GM18502 (cell line): ENCODE results near the gene OR52B4.
"Not testable (repeated sequence)": the region's sequence is repeated elsewhere in the genome, so short reads cannot be mapped to it uniquely, and the experiment has no call there.

Experiments used
- ATAC-seq: cut with Tn5 transposase; IDR thresholded peaks from one replicate; pipeline ENCODE4 v1.9.1; 2021; ENCODE audit warnings: mild to moderate bottlenecking; ENCODE audit not compliant: unreplicated experiment, poor library complexity

The OR52B4 gene

DNA sequence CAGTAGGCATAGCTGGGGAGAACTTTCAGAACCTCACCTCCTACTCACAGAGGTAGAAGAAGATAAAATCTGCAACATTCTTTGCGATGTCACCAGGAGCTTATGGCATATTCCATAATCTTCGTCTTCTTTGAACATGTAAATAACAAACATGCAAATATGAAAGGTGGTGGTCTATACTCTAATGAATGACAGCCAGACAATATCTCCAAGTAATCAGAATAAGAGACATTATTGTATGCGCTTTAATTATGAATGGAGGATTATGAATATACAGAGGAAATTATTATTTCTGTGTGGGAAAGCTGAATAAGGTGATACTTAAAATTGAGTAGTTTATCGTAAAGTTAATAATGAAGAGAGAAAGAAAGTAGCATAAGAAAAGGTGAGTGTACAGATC is at the start of gene OR52B4:
OR52B4 (minus strand) TSS at position 101 of the 400 bp plus-strand sequence; CDS start at position 10, 91 bp downstream.
- no peak for ATAC-seq

- ATAC-seq, result no peak
Observed at GRCh38 chr11:4416816-4417215, 48.6 kb upstream of the OR52B4 start.

GRCh38 chr11:4416306-4416705 is 48.1 kb upstream of the OR52B4 start:
- ATAC-seq, result no peak

- not testable (repeated sequence) for ATAC-seq
Observed at GRCh38 chr11:4406206-4406605, 38.0 kb upstream of the OR52B4 start.

DNA sequence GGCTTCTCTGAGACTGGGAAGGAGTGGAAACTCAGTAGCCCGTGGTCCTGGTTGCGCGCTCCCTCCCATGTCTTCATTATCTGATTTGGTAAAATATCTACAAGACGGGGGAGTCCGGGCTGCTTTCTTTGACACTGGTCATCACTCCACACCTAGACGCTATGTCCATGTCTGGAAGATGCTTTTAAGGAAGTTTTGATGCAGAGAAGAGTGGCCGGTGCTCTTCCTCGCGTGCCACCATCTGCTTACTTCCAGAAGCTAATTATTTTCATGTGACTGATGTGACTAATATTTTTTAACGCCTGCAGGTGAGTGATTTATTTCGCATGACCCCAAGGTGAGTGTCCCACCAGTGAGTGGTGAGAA is 25.7 kb upstream of the OR52B4 start:
- peak; percentile 15 for ATAC-seq

GRCh38 chr11:4393209-4393857 is 25.1 kb upstream of the OR52B4 start, which contains the start of gene TRIM21:
TRIM21 (minus strand) TSS chr11:4393702; CDS start chr11:4390409, 3,293 bp downstream.
- ATAC-seq, result peak; percentile 100

DNA sequence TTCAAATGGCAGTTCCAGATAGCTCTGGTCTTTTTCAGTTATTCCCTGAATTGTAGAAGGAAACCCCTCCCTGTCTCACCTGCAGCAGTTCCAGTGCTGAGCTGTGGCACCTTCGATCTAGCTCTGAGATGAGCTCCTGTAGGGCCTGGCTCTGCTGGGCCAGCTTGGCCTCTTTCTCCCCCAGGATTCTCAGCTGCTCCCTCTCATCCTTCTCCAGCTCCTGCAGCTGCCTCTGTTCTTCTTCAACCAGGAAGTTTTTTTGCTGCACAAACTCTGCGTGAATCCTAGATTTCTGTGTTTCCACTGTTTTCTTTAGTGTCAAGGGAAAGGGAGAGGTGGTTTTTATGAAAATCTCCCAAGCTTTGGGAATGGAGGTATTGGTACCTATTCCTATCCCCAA is 20.0 kb upstream of the OR52B4 start:
- ATAC-seq, result no peak

- ATAC-seq, result no peak
Observed at GRCh38 chr11:4385978-4386740, 18.0 kb upstream of the OR52B4 start.

DNA sequence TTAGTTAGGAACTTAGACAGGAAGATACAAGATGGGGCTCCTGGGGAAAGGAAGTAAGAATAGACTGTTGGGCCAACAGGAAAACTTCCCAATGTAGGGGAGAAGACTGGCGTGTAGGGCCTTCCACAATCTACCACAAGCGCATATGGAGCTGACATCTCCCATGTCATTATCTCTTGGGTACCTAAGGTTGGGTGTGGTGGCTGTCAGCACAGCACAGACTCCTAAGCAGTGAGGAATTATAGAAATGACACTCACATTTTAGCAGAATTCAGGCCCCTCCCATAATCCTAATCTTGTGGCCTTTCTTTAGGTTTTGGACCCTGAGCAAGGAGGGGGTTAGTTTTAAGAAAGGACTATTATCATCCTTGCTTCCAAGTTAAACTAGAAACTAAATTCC is 13.7 kb upstream of the OR52B4 start:
- ATAC-seq, result no peak

GRCh38 chr11:4375431-4376140 is 7.4 kb upstream of the OR52B4 start:
- ATAC-seq, result no peak

- no peak for ATAC-seq
Observed at GRCh38 chr11:4370166-4370565, 2.0 kb upstream of the OR52B4 start.

DNA sequence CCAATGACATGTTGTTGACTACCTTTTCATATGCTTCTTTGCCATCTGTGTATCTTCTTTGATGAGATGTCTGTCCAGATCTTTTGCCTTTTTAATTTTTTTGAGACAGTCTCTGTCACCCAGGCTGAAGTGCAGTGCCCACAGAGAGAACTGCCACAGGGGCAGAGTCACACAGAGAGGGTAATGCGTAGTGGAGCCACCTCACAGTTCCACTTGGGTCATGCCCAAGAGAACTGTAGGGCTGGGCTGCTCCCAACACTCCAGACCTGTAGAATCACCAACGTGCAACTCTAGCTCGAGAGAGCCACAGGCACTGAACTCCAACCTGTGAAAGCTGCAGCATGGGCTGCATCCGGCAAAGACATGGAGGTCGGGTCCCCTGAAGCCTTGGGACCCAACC is 20.0 kb downstream of the OR52B4 start:
- ATAC-seq, result not testable (repeated sequence)

GRCh38 chr11:4345366-4345765 is 22.8 kb downstream of the OR52B4 start:
- ATAC-seq, result not testable (repeated sequence)

- not testable (repeated sequence) for ATAC-seq
Observed at GRCh38 chr11:4334356-4334755, 33.8 kb downstream of the OR52B4 start.
